ENCODE data around the gene SPTBN4.

SPTBN4 gene

GRCh38 chr19:40613690-40614621 lies 147.2 kb downstream of the SPTBN4 start:
- TF ChIP-seq, protein P1, sequence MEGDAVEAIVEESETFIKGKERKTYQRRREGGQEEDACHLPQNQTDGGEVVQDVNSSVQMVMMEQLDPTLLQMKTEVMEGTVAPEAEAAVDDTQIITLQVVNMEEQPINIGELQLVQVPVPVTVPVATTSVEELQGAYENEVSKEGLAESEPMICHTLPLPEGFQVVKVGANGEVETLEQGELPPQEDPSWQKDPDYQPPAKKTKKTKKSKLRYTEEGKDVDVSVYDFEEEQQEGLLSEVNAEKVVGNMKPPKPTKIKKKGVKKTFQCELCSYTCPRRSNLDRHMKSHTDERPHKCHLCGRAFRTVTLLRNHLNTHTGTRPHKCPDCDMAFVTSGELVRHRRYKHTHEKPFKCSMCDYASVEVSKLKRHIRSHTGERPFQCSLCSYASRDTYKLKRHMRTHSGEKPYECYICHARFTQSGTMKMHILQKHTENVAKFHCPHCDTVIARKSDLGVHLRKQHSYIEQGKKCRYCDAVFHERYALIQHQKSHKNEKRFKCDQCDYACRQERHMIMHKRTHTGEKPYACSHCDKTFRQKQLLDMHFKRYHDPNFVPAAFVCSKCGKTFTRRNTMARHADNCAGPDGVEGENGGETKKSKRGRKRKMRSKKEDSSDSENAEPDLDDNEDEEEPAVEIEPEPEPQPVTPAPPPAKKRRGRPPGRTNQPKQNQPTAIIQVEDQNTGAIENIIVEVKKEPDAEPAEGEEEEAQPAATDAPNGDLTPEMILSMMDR (IDR thresholded peaks at IDR 0.05; ENCODE audit: low read depth, low read length, missing control alignments), result no peak
- in situ Hi-C loops (cut with HindIII; ENCODE audit: low sequenced_read_pairs), result loop anchor here (10.0 kb wide), 1 partner anchor 59 kb away; no protein-coding TSS in a partner anchor
- H3K4me3 ChIP-seq (ENCODE audit: low read depth, low read length), result peak overlapping the region; percentile 54
- no peak for DNase-seq (ENCODE audit: low read depth)

DNA sequence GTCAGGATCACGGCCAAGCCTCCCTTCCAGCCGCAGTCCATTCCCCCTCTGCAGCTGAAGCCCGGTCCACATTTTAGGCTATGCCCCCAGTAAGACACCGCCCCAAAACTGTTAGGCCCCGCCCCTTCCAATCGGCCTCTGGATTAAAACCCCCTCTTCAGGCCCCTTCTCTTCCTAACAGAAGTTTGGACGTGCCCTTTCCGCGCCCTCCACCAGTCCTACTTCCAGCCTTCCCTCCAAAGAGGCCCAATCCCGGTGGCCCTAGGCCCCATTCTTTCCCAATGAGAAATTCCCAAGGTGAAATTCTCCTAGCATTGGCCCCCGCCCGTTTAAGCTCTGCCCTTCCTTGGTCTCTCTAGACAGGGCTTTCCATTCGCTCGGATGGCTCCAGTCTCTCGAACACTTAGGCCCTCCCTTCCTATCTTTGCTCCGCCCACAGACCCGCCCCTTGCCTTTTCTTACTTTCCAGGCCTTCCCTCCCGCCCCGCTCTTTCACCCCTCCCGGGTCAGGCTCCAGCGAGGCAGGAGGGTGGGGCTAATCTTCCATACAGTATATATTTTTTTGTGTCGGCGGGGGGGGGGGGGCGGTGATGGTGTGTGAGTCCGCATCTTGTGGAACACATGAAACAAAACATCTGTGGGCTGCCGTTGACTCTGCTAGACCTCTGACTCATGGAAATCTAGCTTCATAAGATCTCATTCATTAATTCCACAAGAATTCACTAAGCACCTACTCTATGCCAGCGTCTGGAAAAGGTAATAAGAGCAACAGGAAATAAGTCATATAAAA lies 148.0 kb downstream of the SPTBN4 start:
- H3K4me3 ChIP-seq (ENCODE audit: low read depth, low read length), result peak overlapping the region; percentile 54
- DNase-seq (ENCODE audit: low read depth), result peak; percentile 92
- TF ChIP-seq, protein P1 (IDR thresholded peaks at IDR 0.05; ENCODE audit: low read depth, low read length, missing control alignments), result no peak
- in situ Hi-C loops (cut with HindIII; ENCODE audit: low sequenced_read_pairs), result loop anchor here (10.0 kb wide), 1 partner anchor 60 kb away; no protein-coding TSS in a partner anchor

DNA sequence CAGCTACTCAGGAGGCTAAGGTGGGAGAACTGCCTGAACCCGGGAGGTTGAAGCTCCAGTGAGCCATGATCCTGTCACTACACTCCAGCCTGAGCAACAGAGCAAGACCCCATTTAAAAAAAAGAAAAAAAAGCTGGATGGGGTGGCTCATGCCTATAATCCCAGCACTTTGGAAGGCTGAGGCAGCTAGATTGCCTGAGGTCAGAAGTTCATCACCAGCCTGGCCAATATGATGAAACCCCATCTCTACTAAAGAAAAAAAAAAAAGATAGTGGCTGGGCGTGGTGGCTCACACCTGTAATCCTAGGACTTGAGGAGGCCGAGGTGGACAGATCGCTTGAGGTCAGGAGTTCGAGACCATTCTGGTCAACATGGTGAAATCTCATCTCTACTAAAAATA lies 149.4 kb downstream of the SPTBN4 start:
- in situ Hi-C loops (cut with HindIII; ENCODE audit: low sequenced_read_pairs), result loop anchor here (10.0 kb wide), 1 partner anchor 61 kb away; no protein-coding TSS in a partner anchor
- no peak for DNase-seq (ENCODE audit: low read depth)
- H3K4me3 ChIP-seq (ENCODE audit: low read depth, low read length), result no peak overlapping the region
- TF ChIP-seq, protein P1 (IDR thresholded peaks at IDR 0.05; ENCODE audit: low read depth, low read length, missing control alignments), result no peak

DNA sequence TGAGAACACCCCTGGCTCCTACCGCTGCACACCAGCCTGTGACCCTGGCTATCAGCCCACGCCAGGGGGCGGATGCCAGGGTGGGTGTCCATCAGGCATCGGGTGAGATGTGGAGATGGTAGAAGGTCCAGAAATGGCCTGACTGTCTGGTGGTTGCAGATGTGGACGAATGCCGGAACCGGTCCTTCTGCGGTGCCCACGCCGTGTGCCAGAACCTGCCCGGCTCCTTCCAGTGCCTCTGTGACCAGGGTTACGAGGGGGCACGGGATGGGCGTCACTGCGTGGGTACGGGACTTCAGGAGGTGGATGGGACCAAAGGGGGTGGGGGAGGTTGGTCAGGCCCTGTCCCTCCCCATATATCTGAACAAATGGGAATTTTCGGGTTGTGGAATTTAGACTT lies 150.1 kb downstream of the SPTBN4 start:
- TF ChIP-seq, protein P1 (IDR thresholded peaks at IDR 0.05; ENCODE audit: low read depth, low read length, missing control alignments), result no peak
- no peak overlapping the region for H3K4me3 ChIP-seq (ENCODE audit: low read depth, low read length)
- no peak for DNase-seq (ENCODE audit: low read depth)
- in situ Hi-C loops (cut with HindIII; ENCODE audit: low sequenced_read_pairs), result loop anchor here (10.0 kb wide), 1 partner anchor 62 kb away; no protein-coding TSS in a partner anchor

DNA sequence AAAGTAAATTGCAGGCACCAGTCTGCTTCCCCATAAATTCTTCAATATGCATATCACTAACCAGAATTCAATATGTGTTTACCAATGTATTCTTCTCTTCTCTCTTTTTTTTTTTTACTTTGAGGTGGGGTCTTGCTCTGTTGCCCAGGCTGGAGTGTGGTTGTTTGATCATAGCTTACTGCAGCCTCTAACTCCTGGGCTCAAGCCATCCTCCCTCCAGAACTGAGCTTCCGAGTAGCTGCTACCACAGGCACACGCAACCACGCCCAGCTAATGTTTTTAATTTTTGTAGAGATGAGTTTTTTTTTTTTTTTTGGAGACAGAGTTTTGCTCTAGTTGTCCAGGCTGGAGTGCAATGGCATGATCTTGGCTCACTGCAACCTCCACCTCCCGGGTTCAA lies 151.2 kb downstream of the SPTBN4 start:
- DNase-seq (ENCODE audit: low read depth), result no peak
- TF ChIP-seq, protein P1 (IDR thresholded peaks at IDR 0.05; ENCODE audit: low read depth, low read length, missing control alignments), result no peak
- in situ Hi-C loops (cut with HindIII; ENCODE audit: low sequenced_read_pairs), result loop anchor here (10.0 kb wide), 1 partner anchor 63 kb away; no protein-coding TSS in a partner anchor
- no peak overlapping the region for H3K4me3 ChIP-seq (ENCODE audit: low read depth, low read length)

Measured in astrocyte of the cerebellum (primary cell).